ENCODE data around the gene TYRO3. TPM values are rescaled to one million over a fixed set of nuclear protein-coding genes. Genes with fewer than 3 reads are reported as not detected.

The TYRO3 gene
- polyA plus RNA-seq, 1 of the 3 experiments (the other 2 are of a cell fraction), result 8.7 TPM

DNA sequence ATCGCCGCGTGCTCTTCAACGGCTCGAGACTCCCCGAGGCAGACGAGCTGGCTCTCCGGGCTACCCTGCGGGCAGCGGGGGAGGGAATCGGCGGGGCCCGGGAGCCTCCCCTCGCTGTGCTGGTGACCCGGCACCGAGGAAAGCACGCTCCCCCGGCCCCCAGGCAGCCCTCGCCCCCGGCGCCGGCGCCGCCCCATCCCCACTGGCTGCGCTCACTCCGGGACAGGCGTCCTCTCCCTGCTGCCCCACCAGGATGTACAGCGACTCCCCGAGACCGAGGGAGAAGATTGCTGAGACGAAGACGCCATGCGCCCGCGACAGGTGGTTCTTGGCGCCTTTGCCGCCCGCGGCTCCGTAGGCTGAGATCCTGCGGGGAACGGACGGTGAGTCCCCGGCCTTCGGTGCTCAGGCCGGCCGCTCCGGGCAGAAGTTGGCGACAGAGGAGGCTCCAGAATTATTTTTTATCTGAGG is 47.1 kb upstream of the TYRO3 start:
- ChIA-PET POLR2A (no interaction called here), CTCF (interaction anchor here (0.5 to 1.5 kb wide), 2 partner anchors 46 to 137 kb away, joined by 3 to 4 read pairs; no protein-coding TSS in a partner anchor)
- H4K20me1 ChIP-seq (ENCODE audit: insufficient read depth), result no peaks in the 10 kb centered on the region
- whole genome bisulfite sequencing (ENCODE audit: low lambda C conversion rate), result 71% methylated on average over 3 of the region's 49 CpGs
- H3K27ac ChIP-seq (ENCODE audit: low read depth in 2 of 2, low read length in 1 of 2), result no peak overlapping the region
- no peaks in the 10 kb centered on the region for H3F3A ChIP-seq (replicated peaks; ENCODE audit: insufficient read depth)
- H3K9me2 ChIP-seq, result no peaks in the 10 kb centered on the region
- no peak for DNase-seq
- H3K79me2 ChIP-seq (ENCODE audit: insufficient read depth), result no peaks in the 10 kb centered on the region
- peaks cover 0 to 3% of the 10 kb centered on the region in 2 experiments for H3K36me3 ChIP-seq (replicated peaks in 1 of 2; ENCODE audit: control insufficient read depth in 1 of 2, insufficient read depth in 2 of 2, low read length in 1 of 2)
- TF ChIP-seq JUND (IDR thresholded peaks at IDR 0.05), result no peak
- TF ChIP-seq GABPA (IDR thresholded peaks at IDR 0.05; ENCODE audit: low read depth), result no peak
- no peak for TF ChIP-seq POLR2AphosphoS5 (IDR thresholded peaks at IDR 0.05; ENCODE audit: low read depth, low read length)
- no peak for TF ChIP-seq RXRA (IDR thresholded peaks at IDR 0.05; ENCODE audit: borderline replicate concordance, low read depth)
- no peak for TF ChIP-seq EP300 (IDR thresholded peaks at IDR 0.05; ENCODE audit: borderline replicate concordance in 1 of 2, low read depth in 1 of 2, low read length in 1 of 2)
- no peak for TF ChIP-seq ELF1 (IDR thresholded peaks at IDR 0.05)
- TF ChIP-seq TCF12 (IDR thresholded peaks at IDR 0.05), result no peak
- TF ChIP-seq FOXJ3 (CRISPR knock-in tag; IDR thresholded peaks at IDR 0.05), result no peak
- no peak for TF ChIP-seq RCOR1 (IDR thresholded peaks at IDR 0.05; ENCODE audit: low read length)
- TF ChIP-seq NFIC (IDR thresholded peaks at IDR 0.05; ENCODE audit: borderline replicate concordance), result no peak
- TF ChIP-seq, protein P1, sequence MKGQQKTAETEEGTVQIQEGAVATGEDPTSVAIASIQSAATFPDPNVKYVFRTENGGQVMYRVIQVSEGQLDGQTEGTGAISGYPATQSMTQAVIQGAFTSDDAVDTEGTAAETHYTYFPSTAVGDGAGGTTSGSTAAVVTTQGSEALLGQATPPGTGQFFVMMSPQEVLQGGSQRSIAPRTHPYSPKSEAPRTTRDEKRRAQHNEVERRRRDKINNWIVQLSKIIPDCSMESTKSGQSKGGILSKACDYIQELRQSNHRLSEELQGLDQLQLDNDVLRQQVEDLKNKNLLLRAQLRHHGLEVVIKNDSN (IDR thresholded peaks at IDR 0.05; ENCODE audit: borderline replicate concordance, low read depth), result no peak
- no peak for TF ChIP-seq MXI1 (IDR thresholded peaks at IDR 0.05; ENCODE audit: low read depth, low read length)
- TF ChIP-seq TAF1 (IDR thresholded peaks at IDR 0.05; ENCODE audit: borderline replicate concordance, low read depth, low read length), result no peak
- TF ChIP-seq RFX5 (IDR thresholded peaks at IDR 0.05; ENCODE audit: low read length), result no peak
- no peak overlapping the region for H3K4me3 ChIP-seq (ENCODE audit: low read depth in 2 of 2, low read length in 1 of 2)
- peaks cover 0 to 13% of the 10 kb centered on the region in 2 experiments; a peak in 1 of 4 replicates for H3K4me1 ChIP-seq (ENCODE audit: control insufficient read depth in 1 of 2, insufficient read depth in 2 of 2, low read depth in 1 of 2, low read length in 1 of 2)
- H2AFZ ChIP-seq (ENCODE audit: low read depth), result no peak overlapping the region
- H3K9me3 ChIP-seq, result no peaks in the 10 kb centered on the region
- H3K4me2 ChIP-seq, result no peak overlapping the region
- peaks cover 7% of the 10 kb centered on the region; the same call in 1 of the 2 replicates for H3K27me3 ChIP-seq (ENCODE audit: insufficient read depth)
- no peak overlapping the region for H3K9ac ChIP-seq

DNA sequence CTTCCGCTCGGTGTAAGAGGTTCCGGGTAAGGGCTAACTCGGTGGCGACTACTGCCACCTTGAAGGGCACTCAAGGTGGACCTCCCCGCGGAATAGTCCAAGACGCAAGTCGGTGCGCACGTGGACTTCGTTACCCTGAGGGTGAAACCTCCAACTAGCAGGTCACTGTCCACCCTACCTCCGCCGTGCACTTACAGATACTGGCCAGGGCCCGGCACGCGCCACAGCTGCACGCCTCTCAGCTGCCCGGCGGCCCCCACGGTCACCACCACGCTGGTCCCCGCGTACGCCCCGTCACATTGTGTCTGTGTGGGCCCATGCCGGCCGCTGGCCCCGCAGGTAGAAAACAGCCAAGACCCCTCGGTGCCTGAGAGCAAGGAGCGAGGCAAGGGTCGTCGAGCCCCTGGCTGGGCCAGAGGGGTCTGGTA is 46.5 kb upstream of the TYRO3 start:
- no peaks in the 10 kb centered on the region for H3K9me3 ChIP-seq
- H3K27ac ChIP-seq (ENCODE audit: low read depth in 2 of 2, low read length in 1 of 2), result no peak overlapping the region
- peaks cover 7% of the 10 kb centered on the region; the same call in 1 of the 2 replicates for H3K27me3 ChIP-seq (ENCODE audit: insufficient read depth)
- ChIA-PET POLR2A (no interaction called here), CTCF (interaction anchor here (1.8 kb wide), 1 partner anchor 47 kb away, joined by 6 read pairs; no protein-coding TSS in a partner anchor)
- peak; percentile 50 for DNase-seq
- 33% methylated on average over 12 of the region's 33 CpGs for WGBS (ENCODE audit: low lambda C conversion rate)
- H3K4me1 ChIP-seq (ENCODE audit: control insufficient read depth in 1 of 2, insufficient read depth in 2 of 2, low read depth in 1 of 2, low read length in 1 of 2), result peaks cover 0 to 13% of the 10 kb centered on the region in 2 experiments; a peak in 1 of 4 replicates
- H3K9me2 ChIP-seq, result no peaks in the 10 kb centered on the region
- no peaks in the 10 kb centered on the region for H4K20me1 ChIP-seq (ENCODE audit: insufficient read depth)
- peaks cover 3 to 5% of the 10 kb centered on the region in 2 experiments for H3K36me3 ChIP-seq (replicated peaks in 1 of 2; ENCODE audit: control insufficient read depth in 1 of 2, insufficient read depth in 2 of 2, low read length in 1 of 2)
- TF ChIP-seq MXI1 (IDR thresholded peaks at IDR 0.05; ENCODE audit: low read depth, low read length) (no peak), EP300 (IDR thresholded peaks at IDR 0.05; ENCODE audit: borderline replicate concordance in 1 of 2, low read depth in 1 of 2, low read length in 1 of 2) (no peak), CTCF (IDR thresholded peaks at IDR 0.05) (no peak), GABPA (IDR thresholded peaks at IDR 0.05; ENCODE audit: low read depth) (no peak), RAD21 (IDR thresholded peaks at IDR 0.05; ENCODE audit: low read length) (no peak), NRF1 (IDR thresholded peaks at IDR 0.05; ENCODE audit: low read depth, low read length) (no peak), REST (IDR thresholded peaks at IDR 0.05; ENCODE audit: low read depth, low read length) (no peak), POLR2AphosphoS5 (IDR thresholded peaks at IDR 0.05; ENCODE audit: low read depth, low read length) (no peak)
- TF ChIP-seq, protein P2, sequence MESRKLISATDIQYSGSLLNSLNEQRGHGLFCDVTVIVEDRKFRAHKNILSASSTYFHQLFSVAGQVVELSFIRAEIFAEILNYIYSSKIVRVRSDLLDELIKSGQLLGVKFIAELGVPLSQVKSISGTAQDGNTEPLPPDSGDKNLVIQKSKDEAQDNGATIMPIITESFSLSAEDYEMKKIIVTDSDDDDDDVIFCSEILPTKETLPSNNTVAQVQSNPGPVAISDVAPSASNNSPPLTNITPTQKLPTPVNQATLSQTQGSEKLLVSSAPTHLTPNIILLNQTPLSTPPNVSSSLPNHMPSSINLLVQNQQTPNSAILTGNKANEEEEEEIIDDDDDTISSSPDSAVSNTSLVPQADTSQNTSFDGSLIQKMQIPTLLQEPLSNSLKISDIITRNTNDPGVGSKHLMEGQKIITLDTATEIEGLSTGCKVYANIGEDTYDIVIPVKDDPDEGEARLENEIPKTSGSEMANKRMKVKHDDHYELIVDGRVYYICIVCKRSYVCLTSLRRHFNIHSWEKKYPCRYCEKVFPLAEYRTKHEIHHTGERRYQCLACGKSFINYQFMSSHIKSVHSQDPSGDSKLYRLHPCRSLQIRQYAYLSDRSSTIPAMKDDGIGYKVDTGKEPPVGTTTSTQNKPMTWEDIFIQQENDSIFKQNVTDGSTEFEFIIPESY (IDR thresholded peaks at IDR 0.05; ENCODE audit: borderline replicate concordance, low read depth), result no peak
- H3K9ac ChIP-seq, result no peak overlapping the region
- H3K4me3 ChIP-seq (ENCODE audit: low read depth in 2 of 2, low read length in 1 of 2), result peak overlapping the region in 1 of 2 experiments; percentile 31; a peak in 1 of 4 replicates
- peak overlapping the region; percentile 66; the same call in 1 of the 2 replicates for H3K4me2 ChIP-seq
- no peaks in the 10 kb centered on the region for H3F3A ChIP-seq (replicated peaks; ENCODE audit: insufficient read depth)
- H2AFZ ChIP-seq (ENCODE audit: low read depth), result no peak overlapping the region
- H3K79me2 ChIP-seq (ENCODE audit: insufficient read depth), result no peaks in the 10 kb centered on the region
